ENCODE measurements around the gene NARS2. TPM values are rescaled to one million over a fixed set of nuclear protein-coding genes. Genes with fewer than 3 reads are reported as not detected.

NARS2 gene
- total RNA-seq, 4 donors from 2014 or later = 10.6 to 20.3 (median 12.9) TPM

GRCh38 chr11:78540256-78540655 is 34.4 kb downstream of the NARS2 start:
- ATAC-seq (ENCODE audit: low FRiP score) (no peak), DNase-seq (ENCODE audit: low spot score) (no peak)
- TF ChIP-seq CTCF (IDR thresholded peaks at IDR 0.05) = no peak

GRCh38 chr11:78539506-78539905 is 35.2 kb downstream of the NARS2 start:
- TF ChIP-seq CTCF (IDR thresholded peaks at IDR 0.05) = no peak
- ATAC-seq (ENCODE audit: low FRiP score) (no peak), DNase-seq (ENCODE audit: low spot score) (no peak)

DNA sequence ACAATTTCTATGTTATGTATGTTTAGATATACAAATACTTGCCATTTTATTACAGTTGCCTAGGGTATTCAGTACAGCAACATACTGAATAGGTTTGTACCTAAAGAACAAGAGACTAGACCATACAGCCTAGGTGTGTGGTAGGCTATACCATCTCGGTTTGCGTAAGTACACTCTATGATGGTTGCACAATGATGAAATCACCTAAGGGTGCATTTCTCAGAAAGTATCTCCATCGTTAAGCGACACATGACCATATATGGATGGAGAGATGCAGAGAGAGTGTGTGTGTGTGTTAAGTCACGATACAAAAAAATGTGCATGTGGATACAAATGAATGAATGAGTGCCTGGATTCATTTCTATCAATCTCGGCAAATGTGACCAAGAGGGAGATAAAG is 37.7 kb downstream of the NARS2 start:
- ATAC-seq (ENCODE audit: low FRiP score) = no peak
- no peak for TF ChIP-seq CTCF (IDR thresholded peaks at IDR 0.05)
- no peak for DNase-seq (ENCODE audit: low spot score)

- no peak for TF ChIP-seq CTCF (IDR thresholded peaks at IDR 0.05)
- ATAC-seq (ENCODE audit: low FRiP score) = no peak
- DNase-seq (ENCODE audit: low spot score) = no peak
Measured at GRCh38 chr11:78535920-78536319, 38.7 kb downstream of the NARS2 start.

DNA sequence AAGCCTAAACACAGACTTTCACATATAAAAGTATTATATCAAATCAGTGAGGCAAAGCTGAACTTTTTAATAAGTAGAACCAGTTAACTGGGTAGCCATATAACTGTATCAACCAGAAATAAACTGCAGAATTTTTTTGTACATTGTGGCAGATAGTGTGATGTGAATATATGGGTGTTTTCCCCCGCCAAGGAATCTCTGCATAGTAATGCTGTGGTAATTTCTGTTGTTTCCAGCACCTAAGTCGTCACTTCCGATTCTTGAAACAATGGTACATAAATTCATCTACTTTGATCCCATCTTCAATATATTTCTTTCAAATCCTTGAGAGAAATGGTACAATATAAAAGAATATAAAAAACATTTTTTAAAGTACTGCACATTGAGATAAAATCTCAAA is 39.6 kb downstream of the NARS2 start:
- no peak for DNase-seq (ENCODE audit: low spot score)
- TF ChIP-seq CTCF (IDR thresholded peaks at IDR 0.05) = no peak
- ATAC-seq (ENCODE audit: low FRiP score) = no peak

- ATAC-seq (ENCODE audit: low FRiP score) (no peak), DNase-seq (ENCODE audit: low spot score) (no peak)
- no peak for TF ChIP-seq CTCF (IDR thresholded peaks at IDR 0.05)
Measured at GRCh38 chr11:78533399-78533798, 41.3 kb downstream of the NARS2 start.

GRCh38 chr11:78532991-78533390 is 41.7 kb downstream of the NARS2 start:
- ATAC-seq (ENCODE audit: low FRiP score) (no peak), DNase-seq (ENCODE audit: low spot score) (no peak)
- TF ChIP-seq CTCF (IDR thresholded peaks at IDR 0.05) = no peak
